Measurements from ENCODE around the gene PNRC1.
"Not testable (repeated sequence)": the region's sequence is repeated elsewhere in the genome, so short reads cannot be mapped to it uniquely, and the experiment has no call there.

Gene PNRC1

DNA sequence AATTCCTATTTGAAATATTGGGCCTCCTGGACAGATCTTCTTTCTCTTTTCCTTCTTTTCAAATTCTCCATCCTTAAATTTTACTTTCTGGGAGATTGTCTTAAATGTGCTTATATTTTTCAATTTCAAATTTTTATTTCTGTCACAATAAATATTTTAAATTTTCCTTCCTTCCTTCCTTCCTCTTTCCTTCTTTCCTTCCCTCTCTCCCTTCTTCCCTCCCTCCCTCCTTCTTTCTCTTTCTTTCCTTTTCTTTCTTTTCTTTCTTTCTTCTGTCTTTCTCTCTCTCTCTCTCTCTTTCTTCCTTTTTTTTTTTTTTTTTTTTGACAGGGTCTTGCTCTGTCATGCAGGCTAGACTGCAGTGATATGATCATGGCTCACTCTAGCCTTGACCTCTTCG is 16.7 kb upstream of the PNRC1 start:
- DNase-seq = no peak

DNA sequence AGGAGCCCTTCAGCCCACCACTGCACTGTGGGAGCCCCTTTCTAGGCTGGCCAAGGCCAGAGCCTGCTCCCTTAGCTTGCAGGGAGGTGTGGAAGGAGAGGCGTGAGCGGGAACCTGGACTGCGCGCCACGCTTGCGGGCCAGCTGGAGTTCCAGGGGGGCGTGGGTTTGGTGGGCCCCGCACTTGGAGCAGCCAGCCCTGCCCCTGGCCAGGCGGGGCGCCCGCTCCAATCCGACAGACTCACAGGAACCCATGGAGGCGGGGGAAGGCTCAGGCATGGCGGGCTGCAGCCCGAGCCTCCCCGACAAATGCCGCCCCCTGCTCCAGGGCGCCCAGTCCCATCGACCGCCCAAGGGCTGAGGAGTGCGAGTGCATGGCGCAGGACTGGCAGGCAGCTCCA is 15.6 kb upstream of the PNRC1 start:
- DNase-seq = not testable (repeated sequence)

DNA sequence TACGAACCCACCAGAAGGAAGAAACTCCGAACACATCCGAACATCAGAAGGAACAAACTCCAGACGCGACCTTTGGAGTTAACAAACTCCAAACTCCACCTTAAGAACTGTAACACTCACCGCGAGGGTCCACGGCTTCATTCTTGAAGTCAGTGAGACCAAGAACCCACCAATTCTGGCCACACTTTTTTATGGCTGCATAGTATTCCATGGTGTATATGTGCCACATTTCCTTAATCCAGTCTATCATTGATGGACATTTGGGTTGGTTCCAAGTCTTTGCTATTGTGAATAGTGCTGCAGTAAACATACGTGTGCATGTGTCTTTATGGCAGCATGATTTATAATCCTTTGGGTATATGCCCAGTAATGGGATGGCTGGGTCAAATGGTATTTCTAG is 14.4 kb upstream of the PNRC1 start:
- not testable (repeated sequence) for DNase-seq

DNA sequence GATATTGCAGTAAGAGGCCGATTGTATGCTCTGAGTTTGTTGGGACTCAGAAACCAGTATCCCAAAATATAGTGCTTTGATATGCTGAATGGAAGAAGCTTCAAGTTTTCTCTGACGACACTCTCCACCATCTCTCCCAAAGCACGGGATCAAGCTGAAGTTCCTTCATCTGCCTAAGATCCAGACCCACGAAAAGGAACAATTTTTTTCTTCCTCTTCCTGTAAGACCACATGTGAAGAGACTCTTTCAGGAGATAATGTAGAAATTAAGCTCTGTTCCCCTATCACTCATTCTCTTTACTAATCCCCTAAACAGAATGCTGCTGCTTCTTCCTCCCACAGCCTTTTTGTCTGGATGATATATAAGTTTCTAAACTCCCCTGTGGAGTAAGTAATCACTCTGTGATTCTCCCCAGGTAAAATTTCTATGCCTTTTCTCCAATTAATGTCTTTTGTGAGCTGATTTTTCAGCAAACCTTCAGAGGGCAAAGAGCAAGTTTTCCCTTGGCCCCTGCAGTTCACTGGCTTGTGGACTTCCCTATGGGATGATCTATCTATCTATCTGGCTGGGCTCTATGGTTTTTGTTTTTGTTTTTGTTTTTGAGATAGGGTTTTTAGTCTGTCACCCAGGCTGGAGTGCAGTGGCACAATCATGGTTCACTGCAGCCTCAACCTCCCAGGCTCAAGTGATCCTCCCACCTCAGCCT is 13.5 kb upstream of the PNRC1 start:
- DNase-seq = no peak

DNA sequence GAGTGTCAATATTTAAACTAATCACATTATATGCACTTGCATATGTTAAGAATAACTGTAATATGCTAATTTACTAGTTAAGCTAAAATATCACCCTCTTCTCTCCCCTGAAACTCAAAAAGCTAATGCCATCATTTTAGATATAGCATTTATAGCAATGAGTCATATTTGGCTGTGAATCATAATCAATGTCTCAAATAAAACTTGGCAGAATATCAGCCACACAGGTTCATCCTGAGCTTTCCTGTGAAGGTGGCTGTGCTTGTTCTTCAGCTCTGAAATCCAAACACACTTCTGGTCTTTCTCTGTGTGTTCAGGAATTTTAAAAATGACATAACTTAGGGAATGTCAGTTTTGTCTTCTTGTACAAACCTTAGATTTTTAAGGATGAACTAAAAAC is 12.8 kb upstream of the PNRC1 start:
- no peak for DNase-seq

DNA sequence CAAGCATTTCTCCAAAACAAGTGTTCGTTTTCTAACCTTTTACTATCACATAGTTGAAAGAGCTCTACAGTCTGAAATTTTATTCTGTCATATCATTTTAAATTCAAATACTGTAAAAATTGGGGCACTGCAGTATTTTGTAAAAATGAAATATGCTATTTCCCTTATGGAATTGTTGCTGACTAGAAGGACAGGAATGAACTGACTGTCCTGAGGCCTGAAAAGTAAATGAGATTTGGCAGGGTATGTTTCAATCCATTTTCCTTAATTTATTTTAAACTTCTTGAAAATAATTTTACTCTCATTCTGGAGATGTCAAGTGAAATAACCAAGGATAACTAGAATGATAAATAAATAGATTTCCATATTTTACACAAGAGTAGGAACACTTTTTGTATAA is 11.9 kb upstream of the PNRC1 start:
- no peak for DNase-seq

DNA sequence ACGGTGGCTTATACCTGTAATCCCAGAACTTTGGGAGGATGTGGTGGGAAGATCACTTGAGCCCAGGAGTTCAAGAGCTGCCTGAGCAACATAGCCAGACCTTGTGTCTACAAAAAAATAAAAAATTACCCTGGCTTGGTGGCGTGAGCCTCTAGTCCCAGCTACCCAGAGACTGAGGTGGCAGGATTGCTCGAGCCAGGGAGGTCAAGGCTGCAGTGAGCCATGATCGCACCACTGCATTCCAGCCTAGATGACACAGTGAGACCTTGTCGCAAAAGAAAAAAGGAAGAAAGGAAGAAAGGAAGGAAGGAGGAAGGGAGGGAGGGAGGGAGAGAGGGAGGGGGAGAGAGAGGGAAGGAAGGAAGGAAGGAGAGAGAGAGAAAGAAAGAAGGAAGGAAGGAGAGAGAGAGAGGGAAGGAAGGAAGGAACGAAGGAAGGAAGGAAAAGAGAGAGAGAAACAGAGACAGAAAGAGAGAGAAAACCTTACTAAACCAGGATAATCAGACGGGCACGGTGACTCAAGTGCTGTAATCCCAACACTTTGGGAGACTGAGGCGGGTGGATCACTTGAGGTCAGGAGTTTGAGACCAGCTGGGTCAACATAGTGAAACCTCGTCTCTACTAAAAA is 10.9 kb upstream of the PNRC1 start:
- no peak for DNase-seq

DNA sequence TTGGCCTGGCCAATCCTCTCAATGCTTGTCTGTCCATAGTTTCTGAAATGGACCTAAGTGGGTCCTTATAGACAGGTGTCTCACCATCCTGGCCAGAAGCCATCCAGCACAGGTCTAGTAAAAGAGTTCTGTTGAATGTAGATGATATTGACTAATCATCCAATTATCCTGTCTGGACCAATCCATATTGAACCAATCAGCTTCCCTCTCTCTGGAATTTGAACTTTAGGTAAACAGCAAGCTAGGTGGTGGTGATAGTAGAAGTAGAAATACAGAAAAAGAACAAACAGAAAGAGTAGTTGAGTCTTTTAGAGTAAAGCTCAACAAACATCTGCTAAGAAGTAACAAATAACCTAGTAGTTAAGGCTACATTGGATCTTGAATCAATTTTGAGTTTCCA is 9.5 kb upstream of the PNRC1 start:
- no peak for DNase-seq

DNA sequence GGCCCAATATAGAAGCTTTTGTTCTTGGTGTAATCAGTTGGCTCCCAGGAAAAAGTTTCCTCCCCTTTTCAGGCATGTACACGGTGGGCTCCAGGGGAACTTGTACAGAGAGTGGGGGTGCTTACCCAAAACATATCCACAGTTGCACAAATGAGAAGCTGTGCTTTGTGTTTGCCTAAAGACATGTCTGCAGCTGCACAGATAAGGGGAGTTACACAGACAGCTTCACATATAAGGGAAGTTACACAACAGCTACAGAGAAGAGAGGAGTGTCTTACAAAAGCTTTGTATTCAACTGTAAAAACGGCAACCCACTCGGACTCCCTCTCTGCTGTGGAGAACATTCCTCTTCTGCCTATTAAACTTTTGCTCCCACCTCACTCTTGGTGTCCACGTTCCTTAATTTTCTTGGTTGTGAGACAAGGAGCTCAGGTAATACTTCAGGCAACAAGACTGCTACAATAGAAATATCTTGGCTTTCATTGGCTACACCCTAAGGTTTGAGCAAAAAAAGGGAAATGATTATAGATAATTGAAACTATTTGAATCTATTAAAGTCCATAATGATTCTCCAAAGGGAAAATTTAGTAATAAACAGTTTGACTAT is 7.4 kb upstream of the PNRC1 start:
- no peak for DNase-seq

DNA sequence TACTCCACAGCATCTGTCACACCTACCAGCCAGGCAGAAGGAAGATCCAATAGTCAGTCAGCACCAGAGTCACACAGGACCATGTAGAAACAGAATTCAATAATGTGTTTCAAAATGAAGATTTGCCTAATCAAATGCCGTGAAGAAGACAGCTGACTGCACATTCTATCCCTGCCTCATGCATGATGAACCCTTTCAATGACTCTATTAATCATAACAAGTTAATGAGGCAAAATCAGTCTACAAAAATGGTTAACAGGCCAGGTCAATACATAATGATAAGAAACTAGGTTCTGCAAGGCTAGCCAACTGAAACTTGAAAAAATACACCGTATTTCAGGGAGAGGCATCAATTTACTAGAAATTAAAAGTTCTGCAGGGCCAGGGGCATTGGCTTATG is 6.7 kb upstream of the PNRC1 start:
- no peak for DNase-seq

DNA sequence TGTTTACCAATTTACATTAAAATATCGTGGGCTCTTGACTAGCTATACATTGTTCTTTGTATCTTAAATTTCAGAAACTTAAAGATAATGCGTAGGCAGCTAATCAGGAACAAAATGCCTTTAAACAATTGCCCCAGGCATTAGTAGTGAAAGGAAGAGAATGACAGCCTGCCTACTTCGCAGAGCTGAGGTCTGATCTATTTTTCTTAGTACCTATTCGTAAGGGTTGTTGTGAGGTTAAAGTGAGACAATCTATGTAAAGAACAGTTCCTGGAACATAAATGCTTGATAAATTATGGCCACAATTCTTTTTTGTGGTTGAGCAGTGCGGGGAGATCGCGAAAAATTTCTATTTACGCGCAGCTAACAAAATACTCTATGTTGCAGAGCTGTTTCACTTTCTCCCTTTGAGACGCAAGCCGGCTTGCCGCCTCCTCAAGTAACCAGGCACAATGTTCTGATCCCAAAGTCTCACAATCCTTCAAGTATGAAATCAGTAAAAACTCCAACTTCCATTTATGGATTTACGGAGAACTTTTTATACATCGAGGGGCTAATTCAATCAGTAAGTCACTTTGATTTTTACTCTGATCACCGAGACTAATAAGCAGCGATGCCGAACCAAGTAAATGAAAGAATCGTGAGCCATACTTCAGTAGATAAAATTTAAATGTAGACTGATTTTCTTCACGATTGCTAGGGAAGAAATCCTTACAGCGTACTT is 878 bp upstream of the PNRC1 start:
- peak; percentile 73 to 88 for DNase-seq

DNA sequence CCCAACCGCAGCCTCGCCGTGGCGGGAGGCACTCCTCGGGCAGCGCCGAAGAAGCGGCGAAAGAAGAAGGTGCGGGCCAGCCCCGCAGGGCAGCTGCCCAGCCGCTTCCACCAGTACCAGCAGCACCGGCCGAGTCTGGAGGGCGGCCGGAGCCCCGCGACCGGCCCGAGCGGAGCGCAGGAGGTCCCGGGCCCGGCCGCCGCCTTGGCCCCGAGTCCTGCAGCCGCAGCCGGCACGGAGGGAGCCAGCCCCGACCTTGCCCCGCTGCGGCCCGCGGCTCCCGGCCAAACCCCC is 525 bp downstream of the PNRC1 start:
- DNase-seq = no peak

DNA sequence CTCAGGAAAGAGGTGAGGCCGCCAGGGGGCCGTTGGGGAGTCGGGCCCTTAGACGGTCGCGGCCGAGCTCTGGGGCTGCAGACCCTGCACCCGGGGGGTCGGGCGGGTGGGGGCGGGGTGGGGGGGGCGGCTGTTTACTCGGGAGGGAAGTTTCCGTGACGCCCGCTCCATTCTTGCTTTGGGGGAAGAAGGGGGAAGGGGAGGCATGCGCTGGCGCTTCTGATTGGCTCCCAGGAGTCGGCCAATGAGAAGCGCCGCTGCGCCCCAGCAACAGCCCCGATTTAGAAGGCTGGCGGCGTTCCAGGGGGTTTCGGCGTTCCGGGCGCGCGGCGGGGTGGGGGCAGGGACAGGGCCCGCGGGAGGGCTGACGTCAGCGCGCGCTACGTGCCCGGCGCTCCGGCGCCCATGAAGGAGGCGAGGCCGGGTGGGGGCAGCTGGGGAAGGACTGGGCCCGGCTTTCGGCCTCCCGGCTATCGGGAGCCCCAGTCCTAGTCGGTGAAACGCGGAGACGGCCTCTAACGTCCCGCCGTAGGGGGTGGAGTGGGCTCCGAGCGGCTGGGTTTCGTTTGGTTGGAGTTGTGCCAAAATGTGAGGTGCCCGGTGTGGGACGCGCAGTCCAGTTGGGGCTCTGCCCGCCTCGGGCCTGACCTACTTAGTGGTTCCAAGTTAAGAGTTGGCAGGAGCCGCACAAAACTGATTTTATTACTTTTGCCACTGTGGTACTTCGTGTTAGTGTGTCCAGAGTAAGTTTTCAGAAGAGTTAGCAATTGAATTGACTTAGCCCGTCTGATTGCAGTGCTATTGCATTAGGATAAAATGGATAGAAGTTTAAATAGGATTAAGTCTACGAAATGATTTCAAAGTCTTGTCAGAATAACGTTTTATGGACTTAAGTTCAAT is 1.1 kb downstream of the PNRC1 start:
- peak; percentile 98 for DNase-seq

DNA sequence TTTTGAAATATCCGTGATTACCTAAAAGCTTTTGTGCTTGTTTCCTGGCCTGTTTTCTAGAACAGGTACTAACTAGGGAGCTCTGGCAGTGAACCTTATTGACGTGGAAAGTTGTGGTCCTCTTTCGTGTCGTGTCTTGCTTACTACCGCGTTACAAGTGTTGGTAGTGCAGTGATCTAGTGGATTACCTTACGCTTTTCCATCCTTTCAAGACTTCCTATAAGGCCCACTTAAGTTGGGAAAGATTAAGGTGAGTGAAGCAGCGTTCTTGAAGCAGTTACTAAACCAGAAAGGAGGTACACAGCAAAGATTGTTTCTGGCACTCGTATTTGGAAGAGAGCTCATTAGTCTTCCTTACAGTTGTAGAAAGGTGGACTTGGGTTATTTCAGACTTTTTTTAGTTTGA is 1.9 kb downstream of the PNRC1 start:
- DNase-seq = peak; percentile 20 to 41

DNA sequence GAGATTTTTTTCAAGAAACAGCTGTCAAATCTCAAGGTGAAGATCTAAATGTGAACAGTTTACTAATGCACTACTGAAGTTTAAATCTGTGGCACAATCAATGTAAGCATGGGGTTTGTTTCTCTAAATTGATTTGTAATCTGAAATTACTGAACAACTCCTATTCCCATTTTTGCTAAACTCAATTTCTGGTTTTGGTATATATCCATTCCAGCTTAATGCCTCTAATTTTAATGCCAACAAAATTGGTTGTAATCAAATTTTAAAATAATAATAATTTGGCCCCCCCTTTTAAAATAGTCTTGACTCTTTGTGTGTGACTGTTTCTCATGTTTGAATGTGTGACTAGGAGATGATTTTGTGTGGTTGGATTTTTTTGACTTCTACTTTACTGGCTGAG is 4.0 kb downstream of the PNRC1 start:
- no peak for DNase-seq

DNA sequence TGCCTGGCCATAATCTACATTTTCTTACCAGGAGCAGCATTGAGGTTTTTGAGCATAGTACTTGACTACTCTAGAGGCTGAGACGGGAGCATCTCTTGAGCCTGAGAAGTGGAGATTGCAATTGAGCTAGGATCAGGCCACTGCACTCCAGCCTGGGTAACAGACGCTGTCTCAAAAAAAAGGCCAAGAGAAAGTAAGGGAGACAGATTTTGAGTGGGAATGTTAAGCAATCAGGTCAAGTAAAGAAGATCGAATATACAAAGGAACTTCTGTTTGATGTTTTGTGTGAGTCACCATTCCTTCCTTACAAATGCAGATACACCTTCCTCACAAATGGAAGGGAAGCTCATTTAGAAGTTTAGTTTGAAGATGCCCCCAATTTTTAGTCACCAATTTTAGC is 4.4 kb downstream of the PNRC1 start:
- peak in 1 of 2 donors; percentile 18 for DNase-seq

DNA sequence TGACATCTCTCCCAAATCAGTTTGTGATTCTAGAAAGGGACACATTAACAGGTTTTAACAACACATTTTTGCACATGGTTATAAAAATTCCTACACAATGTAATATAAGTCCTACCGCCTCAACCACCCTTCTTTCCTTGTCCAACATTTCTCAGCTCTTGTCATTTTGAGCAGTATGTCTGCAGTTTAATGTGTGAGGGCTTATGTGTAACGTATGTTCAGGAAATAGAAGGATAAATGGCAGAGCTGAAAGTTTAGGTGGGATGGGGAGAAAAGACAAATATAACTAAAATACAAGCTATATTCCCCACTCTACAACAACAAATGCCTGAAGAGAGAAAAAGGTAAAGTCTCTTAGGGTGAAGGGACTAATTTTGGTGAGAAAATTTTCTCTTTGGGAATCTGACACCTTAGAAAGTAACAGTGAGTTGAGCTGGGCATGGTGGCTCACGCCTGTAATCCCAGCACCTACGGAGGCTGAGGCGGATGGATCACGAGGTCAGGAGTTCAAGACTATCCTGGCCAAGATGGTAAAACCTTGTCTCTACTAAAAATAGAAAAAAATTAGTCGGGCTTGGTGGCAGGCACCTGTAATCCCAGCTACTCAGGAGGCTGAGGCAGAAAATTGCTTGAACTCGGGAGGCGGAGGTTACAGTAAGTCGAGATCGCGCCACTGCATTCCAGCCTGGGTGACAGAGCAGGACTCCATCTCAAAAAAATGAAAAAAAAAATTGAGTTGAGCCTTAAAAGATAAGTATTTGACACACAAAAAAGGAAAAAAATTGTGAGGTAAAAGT is 5.1 kb downstream of the PNRC1 start:
- DNase-seq = peak in 1 of 2 donors; percentile 31

DNA sequence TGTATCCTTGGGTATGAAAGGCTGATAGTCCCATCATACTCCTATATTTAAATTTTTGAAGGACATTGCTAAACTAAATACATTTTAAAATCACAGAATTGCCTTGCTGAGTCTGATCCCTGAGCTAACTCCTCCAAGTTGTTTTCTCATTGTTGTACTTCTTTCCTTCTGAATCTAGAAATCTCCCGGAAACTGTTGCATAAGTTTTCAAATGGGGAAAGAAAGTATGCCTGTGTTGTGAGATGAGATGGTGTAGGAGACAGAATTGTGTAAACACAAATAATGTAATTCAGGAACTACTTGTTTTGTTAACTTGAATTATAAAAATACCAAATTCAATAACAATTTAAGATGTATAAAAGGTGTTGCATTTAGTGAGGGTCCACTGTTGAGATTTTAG is 7.3 kb downstream of the PNRC1 start:
- DNase-seq = no peak

DNA sequence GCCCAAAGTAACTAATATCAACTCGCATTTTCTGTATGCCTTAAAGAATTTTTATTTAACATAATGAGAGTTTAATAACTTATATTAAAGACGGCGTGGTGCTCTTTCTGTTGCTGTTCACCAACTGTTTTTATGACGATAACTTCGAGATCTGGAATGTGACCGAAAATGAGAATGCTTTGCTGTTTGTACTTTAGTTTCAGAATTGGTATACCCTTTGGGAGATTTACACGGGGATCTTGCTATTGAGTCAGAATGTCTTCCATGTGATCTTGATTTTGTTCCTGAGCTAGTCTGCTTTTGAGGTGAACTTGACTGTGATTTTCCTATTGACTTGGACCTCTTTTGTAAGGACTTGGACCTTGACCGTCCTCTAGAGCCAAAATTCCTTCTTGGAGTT is 17.9 kb downstream of the PNRC1 start:
- no peak for DNase-seq

DNA sequence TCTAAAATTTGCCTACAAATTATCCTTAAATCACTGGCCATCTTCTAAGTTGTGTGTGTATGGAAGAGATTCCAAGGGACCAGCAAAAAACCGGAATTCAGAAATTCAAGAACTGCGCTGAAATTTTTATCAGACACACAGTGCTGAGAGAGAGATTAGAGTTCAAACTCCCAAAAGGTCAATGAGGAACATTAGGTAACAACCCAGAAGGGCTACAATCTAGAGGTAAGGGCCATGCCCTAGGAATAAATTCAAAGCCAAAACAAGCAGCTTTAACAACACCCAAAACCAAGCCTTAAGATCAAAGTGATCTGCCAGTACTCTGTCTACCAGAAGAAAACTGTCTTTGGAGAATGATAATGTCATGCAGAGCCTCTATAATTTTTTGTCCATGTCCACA is 19.6 kb downstream of the PNRC1 start:
- DNase-seq = no peak

DNA sequence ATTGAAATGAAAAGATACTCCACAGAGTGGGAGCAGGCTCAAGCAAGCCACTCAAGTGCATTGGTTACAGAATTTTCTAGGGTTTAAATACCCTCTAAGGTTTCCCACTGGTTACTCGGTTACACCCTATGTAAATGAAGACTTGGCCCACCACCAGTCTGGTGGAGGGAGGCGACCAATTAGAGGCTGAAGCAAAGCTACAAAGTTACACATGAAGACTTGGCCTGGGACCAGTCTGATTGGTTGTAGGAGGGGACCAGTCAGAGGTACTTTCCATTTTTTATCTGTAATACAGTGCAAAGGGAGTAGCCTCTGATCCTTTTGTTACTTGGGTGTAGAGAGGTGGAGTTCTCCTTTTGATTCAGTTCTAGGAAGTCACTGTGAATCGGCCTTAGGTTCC is 29.7 kb downstream of the PNRC1 start:
- no peak for DNase-seq

DNA sequence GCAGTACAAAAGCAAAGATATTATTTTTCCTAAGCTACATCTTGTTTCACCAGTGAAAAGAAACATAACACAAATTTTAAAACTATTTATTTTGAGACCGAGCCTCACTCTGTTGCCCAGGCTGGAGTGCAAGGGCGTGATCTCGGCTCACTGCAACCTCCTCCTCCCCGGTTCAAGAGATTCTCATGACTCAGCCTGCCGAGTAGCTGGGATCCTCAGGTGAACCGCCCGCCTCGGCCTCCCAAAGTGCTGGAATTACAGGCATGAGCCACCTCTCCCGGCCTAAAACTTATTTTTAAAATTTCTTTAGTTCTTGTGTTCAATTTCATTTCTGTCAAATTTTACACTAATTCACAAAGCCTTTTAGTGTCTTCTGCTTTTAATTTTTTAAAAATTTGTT is 31.4 kb downstream of the PNRC1 start:
- no peak for DNase-seq
